ENCODE measurements around the gene ANKRD2.

- TF ChIP-seq CTCF (IDR thresholded peaks at IDR 0.05) = no peak
- no peak for TF ChIP-seq POLR2A (IDR thresholded peaks at IDR 0.05)
Observed at GRCh38 chr10:97585439-97585811, 12.8 kb downstream of the ANKRD2 start.
